H1 (cell line): ENCODE measurements around the gene GRIN3A. TPM values are rescaled to one million over a fixed set of nuclear protein-coding genes. Genes with fewer than 3 reads are reported as not detected.

Experiments used
- CTCF ChIA-PET: fragments of 300-600 bp; sonication (Branson Sonifier 250); formaldehyde crosslinking; loops from one replicate; lab custom pipeline; 2021; ENCODE audit not compliant: partially characterized antibody; lab: Charles Lee
- POLR2A ChIA-PET: fragments of 300-600 bp; sonication (Branson Sonifier 250); formaldehyde crosslinking; loops from one replicate; lab custom pipeline; 2021; ENCODE audit warnings: inconsistent platforms; ENCODE audit not compliant: partially characterized antibody; lab: Charles Lee
- DNase-seq, 2 experiments: peaks; one replicate each; pipeline versions ENCODE4 v3.0.0 to v3.0.0-alpha.2; 2010 to 2022; ENCODE audit warnings: low spot score in 2 of 2, low read depth in 1 of 2, mixed read lengths in 1 of 2
- FAIRE-seq: peaks from 2 replicates; lab custom pipeline; 2011; peaks lifted over from hg19 to GRCh38; lab: Jason Lieb, UNC
- H2AFZ ChIP-seq: 2 replicates; pipeline ENCODE4 v1.8.1; 2012; ENCODE audit warnings: low read length, inconsistent platforms
- H2AK5ac ChIP-seq: 2 replicates; pipeline ENCODE4 v1.6.1; 2013; ENCODE audit warnings: low read depth, low read length
- H2BK120ac ChIP-seq: replicated peaks from 2 replicates; pipeline ENCODE3; 2013; ENCODE audit warnings: low read depth, low read length, inconsistent platforms
- H2BK12ac ChIP-seq: 2 replicates; pipeline ENCODE4 v1.6.1; 2013; ENCODE audit warnings: low read depth, low read length
- H2BK15ac ChIP-seq: 2 replicates; pipeline ENCODE4 v1.6.1; 2013; ENCODE audit warnings: low read length
- H2BK20ac ChIP-seq: 2 replicates; pipeline ENCODE4 v1.6.1; 2013; ENCODE audit warnings: low read length
- H2BK5ac ChIP-seq: 2 replicates; pipeline ENCODE4 v1.6.1; 2013; ENCODE audit warnings: low read depth, low read length
- H3K14ac ChIP-seq: 2 replicates; pipeline ENCODE4 v1.6.1; 2013; ENCODE audit warnings: inconsistent platforms; ENCODE audit not compliant: insufficient read length
- H3K18ac ChIP-seq: 2 replicates; pipeline ENCODE4 v1.6.1; 2013; ENCODE audit warnings: low read length; ENCODE audit errors: extremely low read depth
- H3K23ac ChIP-seq: 2 replicates; pipeline ENCODE4 v1.6.1; 2013; ENCODE audit warnings: inconsistent platforms; ENCODE audit not compliant: insufficient read length
- H3K23me2 ChIP-seq: 2 replicates; pipeline ENCODE4 v1.6.1; 2013; ENCODE audit warnings: low read depth, low read length
- H3K27ac ChIP-seq: 2 replicates; pipeline ENCODE4 v1.6.1; 2011; ENCODE audit warnings: low read depth, low read length, inconsistent platforms
- H3K27me3 ChIP-seq, 4 experiments: replicated peaks in 1 of 4; 1 replicate in 1 of 4; 2 replicates in 3 of 4; pipeline versions ENCODE4 v1.6.1 to v1.8.1; 2011 to 2013; ENCODE audit warnings: low read length in 3 of 4, mild to moderate bottlenecking in 3 of 4, inconsistent platforms in 2 of 4, mixed read lengths in 2 of 4, moderate library complexity in 1 of 4; ENCODE audit not compliant: control insufficient read depth in 3 of 4, insufficient read depth in 3 of 4; ENCODE audit errors: extremely low read depth in 1 of 4
- H3K36me3 ChIP-seq, 4 experiments: 2 replicates each; pipeline versions ENCODE4 v1.6.1 to v1.8.1; 2011 to 2013; ENCODE audit warnings: mild to moderate bottlenecking in 4 of 4, low read length in 3 of 4, moderate library complexity in 2 of 4, control low read depth in 1 of 4, inconsistent platforms in 1 of 4; ENCODE audit not compliant: insufficient read depth in 4 of 4, control insufficient read depth in 2 of 4
- H3K4ac ChIP-seq: replicated peaks from 2 replicates; pipeline ENCODE3; 2013; ENCODE audit warnings: low read length, low read depth, mixed read lengths, inconsistent platforms; ENCODE audit not compliant: insufficient read length
- H3K4me1 ChIP-seq, 4 experiments: replicated peaks in 1 of 4; 1 replicate in 1 of 4; 2 replicates in 3 of 4; pipeline versions ENCODE4 v1.6.1 to v1.8.1; 2011 to 2013; ENCODE audit warnings: low read length in 3 of 4, inconsistent platforms in 2 of 4, mixed read lengths in 1 of 4; ENCODE audit not compliant: insufficient read depth in 4 of 4, control insufficient read depth in 3 of 4
- H3K4me2 ChIP-seq, 2 experiments: 2 replicates each; pipeline versions ENCODE4 v1.6.1 to v1.8.1; 2011 to 2013; ENCODE audit warnings: low read depth in 2 of 2, low read length in 2 of 2, control low read depth in 1 of 2, inconsistent platforms in 1 of 2, mild to moderate bottlenecking in 1 of 2; ENCODE audit not compliant: insufficient read depth in 1 of 2
- H3K4me3 ChIP-seq, 4 experiments: fragments of 200-600, 300-600 bp in 1 of 4; sonication (generic), shearing (Covaris generic), sonication (Bioruptor Twin) in 1 of 4; 2 replicates each; pipeline versions ENCODE4 v1.5.1 to v1.8.1; 2011 to 2016; ENCODE audit warnings: low read length in 4 of 4, low read depth in 3 of 4, control low read depth in 2 of 4, inconsistent platforms in 2 of 4, mild to moderate bottlenecking in 2 of 4, mixed read lengths in 1 of 4, moderate library complexity in 1 of 4; ENCODE audit not compliant: insufficient read depth in 2 of 4; ENCODE audit errors: extremely low read depth in 1 of 4
- H3K56ac ChIP-seq: replicated peaks from 2 replicates; pipeline ENCODE3; 2013; ENCODE audit warnings: low read depth, mild to moderate bottlenecking, mixed read lengths, low read length, inconsistent platforms; ENCODE audit not compliant: insufficient read length
- H3K79me1 ChIP-seq: 2 replicates; pipeline ENCODE4 v1.6.1; 2013; ENCODE audit warnings: low read depth, low read length, control low read depth
- H3K79me2 ChIP-seq, 2 experiments: 2 replicates each; pipeline versions ENCODE4 v1.6.1 to v1.8.1; 2012 to 2013; ENCODE audit warnings: low read length in 2 of 2, mild to moderate bottlenecking in 2 of 2, inconsistent platforms in 1 of 2; ENCODE audit not compliant: insufficient read depth in 2 of 2, control insufficient read depth in 1 of 2
- H3K9ac ChIP-seq, 4 experiments: replicated peaks in 1 of 4; 1 replicate in 1 of 4; 2 replicates in 3 of 4; pipeline versions ENCODE4 v1.6.1 to v1.8.1; 2011 to 2013; ENCODE audit warnings: low read depth in 3 of 4, low read length in 3 of 4, control low read depth in 2 of 4, mild to moderate bottlenecking in 2 of 4, moderate library complexity in 2 of 4, inconsistent platforms in 1 of 4; ENCODE audit errors: extremely low read depth in 1 of 4
- H3K9me3 ChIP-seq, 2 experiments: 2 replicates each; pipeline versions ENCODE4 v1.6.1 to v1.8.1; 2012 to 2013; ENCODE audit warnings: mild to moderate bottlenecking in 2 of 2, moderate library complexity in 2 of 2, control low read depth in 1 of 2, inconsistent platforms in 1 of 2, low read depth in 1 of 2, low read length in 1 of 2, mixed read lengths in 1 of 2; ENCODE audit not compliant: insufficient read depth in 2 of 2
- H4K20me1 ChIP-seq, 2 experiments: replicated peaks in 1 of 2; 2 replicates each; pipeline versions ENCODE3 to v1.8.1; 2011 to 2013; ENCODE audit warnings: inconsistent platforms in 2 of 2, low read length in 2 of 2, mild to moderate bottlenecking in 1 of 2; ENCODE audit not compliant: insufficient read depth in 2 of 2, control insufficient read depth in 1 of 2
- H4K5ac ChIP-seq: 2 replicates; pipeline ENCODE4 v1.6.1; 2013; ENCODE audit warnings: low read length, low read depth, mixed read lengths, inconsistent platforms; ENCODE audit not compliant: insufficient read length
- H4K8ac ChIP-seq: 2 replicates; pipeline ENCODE4 v1.8.0; 2013; ENCODE audit warnings: mild to moderate bottlenecking, moderate library complexity, low read length, inconsistent platforms; ENCODE audit not compliant: insufficient read depth; ENCODE audit errors: extremely low read depth
- H4K91ac ChIP-seq: replicated peaks from 2 replicates; pipeline ENCODE3; 2013; ENCODE audit warnings: low read length, mixed read lengths, inconsistent platforms; ENCODE audit not compliant: insufficient read length
- BRCA1 ChIP-seq: IDR thresholded peaks from 2 replicates; pipeline ENCODE4 v1.6.1; 2012; ENCODE audit warnings: low read depth, low read length, improper control_type of control experiment
- KDM1A ChIP-seq: fragments of 200-600, 300-600 bp; sonication (generic); IDR thresholded peaks from 2 replicates; pipeline ENCODE4 v1.7.1; 2016; ENCODE audit warnings: mild to moderate bottlenecking, low read length, borderline replicate concordance
- POU5F1 ChIP-seq: IDR thresholded peaks from 2 replicates; pipeline ENCODE4 v1.6.1; 2011; ENCODE audit warnings: low read depth, mild to moderate bottlenecking, low read length, moderate library complexity
- RAD21 ChIP-seq, 2 experiments: IDR thresholded peaks in 1 of 2; conservative IDR thresholded peaks in 1 of 2; 2 replicates each; pipeline ENCODE4 v1.6.1; 2011; ENCODE audit warnings: low read depth in 2 of 2, low read length in 2 of 2, improper control_type of control experiment in 1 of 2, inconsistent platforms in 1 of 2, mild to moderate bottlenecking in 1 of 2, moderate library complexity in 1 of 2
- WGBS, 2 experiments: shearing (Covaris generic) in 1 of 2; methylation state at CpG; one replicate each; pipeline versions ENCODE4 v1.1.6 to v1.1.7; 2013 to 2015; ENCODE audit warnings: low lambda C conversion rate in 2 of 2, mixed read lengths in 2 of 2, inconsistent platforms in 1 of 2, low coverage in 1 of 2, missing lambda C conversion rate in 1 of 2; ENCODE audit not compliant: insufficient replicate concordance in 2 of 2, insufficient coverage in 1 of 2, insufficient read length in 1 of 2; ENCODE audit errors: extremely low coverage in 1 of 2, missing lambda C conversion rate in 1 of 2; 5-methylcytosine and 5-hydroxymethylcytosine counted together
- polyA plus RNA-seq, 7 experiments: library from polyadenylated mRNA; depleted of rRNA in 3 of 7; stranded (reverse) in 5 of 7; unstranded in 2 of 7; fragments of >200 nt in 5 of 7; fragments of 200-250 nt in 2 of 7; gene quantifications; 1 replicate in 5 of 7; 2 replicates in 1 of 7; 4 replicates in 1 of 7; pipeline versions ENCODE4 v1.2.1 to v1.2.3, GENCODE V29; 2011 to 2013; ENCODE audit warnings: missing spikeins in 2 of 7, mixed read lengths in 2 of 7
- total RNA-seq: library from RNA; stranded (reverse); fragmentation: NEBNext Ultra II Directional; extraction: Animal tissue kit (Norgen Biotek cat#: 25700); gene quantifications from 2 replicates; pipeline ENCODE4 v1.2.1, GENCODE V29; 2021

Gene GRIN3A
- total and polyA plus RNA-seq, 2 of the 8 experiments (the other 6 are each of a cell fraction or from before 2014, with no cell fraction given) = 0.04 TPM; not detected in 1

DNA sequence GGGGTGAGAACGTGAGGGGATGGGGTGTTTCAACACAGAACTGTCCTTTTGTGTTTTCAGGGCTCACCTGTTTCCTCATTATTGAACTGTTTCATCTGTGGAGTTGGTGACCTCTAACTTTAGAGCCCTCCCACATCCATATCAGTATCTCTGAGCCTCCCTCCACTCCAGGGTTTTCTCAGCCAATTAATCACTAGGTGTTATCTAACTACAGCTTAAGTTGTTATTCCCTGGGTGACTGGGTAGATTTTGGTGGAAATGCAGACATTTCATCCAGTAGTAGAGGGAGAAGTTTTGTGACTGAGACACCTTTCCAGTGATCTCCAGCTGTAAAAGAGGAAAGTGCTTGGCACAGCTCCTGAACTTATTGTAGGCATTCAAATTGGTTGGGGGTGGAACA is 167.3 kb downstream of the GRIN3A start:
- H3K18ac ChIP-seq = no peak overlapping the region
- no peaks in the 10 kb centered on the region for H3K23me2 ChIP-seq
- no peak overlapping the region for H2BK5ac ChIP-seq
- H3K4me2 ChIP-seq = no peak overlapping the region
- no peaks in the 10 kb centered on the region for H3K79me1 ChIP-seq
- H3K4me3 ChIP-seq = no peak overlapping the region
- no peak overlapping the region for H2AFZ ChIP-seq
- H3K23ac ChIP-seq = no peak overlapping the region
- H4K8ac ChIP-seq = no peak overlapping the region
- no peaks in the 10 kb centered on the region for H3K9me3 ChIP-seq
- no peak overlapping the region for H2BK20ac ChIP-seq
- no peak overlapping the region for H3K9ac ChIP-seq
- no peak overlapping the region for H2AK5ac ChIP-seq
- H3K36me3 ChIP-seq = peaks cover 0 to 11% (median 6%) of the 10 kb centered on the region in 4 experiments; a peak in 4 of 8 replicates
- no peak overlapping the region for H2BK120ac ChIP-seq
- CTCF ChIA-PET = interaction anchor here (1.3 kb wide), 1 partner anchor 9 kb away, joined by 4 read pairs; no protein-coding TSS in a partner anchor
- no peak overlapping the region for H4K5ac ChIP-seq
- H4K91ac ChIP-seq = no peak overlapping the region
- no peak overlapping the region for H3K27ac ChIP-seq
- no peak overlapping the region for H2BK15ac ChIP-seq
- WGBS, 2 experiments = 83% methylated on average over 1 of the region's 1 CpG; no CpG with 5 or more reads in 1 of the 2 experiments
- DNase-seq (no peak), FAIRE-seq (no peak)
- H3K79me2 ChIP-seq = no peaks in the 10 kb centered on the region
- no peak overlapping the region for H3K14ac ChIP-seq
- no peak overlapping the region for H3K56ac ChIP-seq
- H4K20me1 ChIP-seq = no peaks in the 10 kb centered on the region
- no peak overlapping the region for H2BK12ac ChIP-seq
- H3K4ac ChIP-seq = no peak overlapping the region
- no peak for TF ChIP-seq RAD21 (IDR thresholded peaks at IDR 0.05 in 1 of 2, conservative IDR thresholded peaks at IDR 0.05 in 1 of 2; ENCODE audit: low read depth in 2 of 2, low read length in 2 of 2)
- TF ChIP-seq BRCA1 = no peak
- TF ChIP-seq KDM1A = no peak
- no peak for TF ChIP-seq POU5F1
- POLR2A ChIA-PET = interaction anchor here (0.9 to 1.4 kb wide), 3 partner anchors 34 to 183 kb away, joined by 3 read pairs; no protein-coding TSS in a partner anchor
- no peaks in the 10 kb centered on the region for H3K27me3 ChIP-seq
- H3K4me1 ChIP-seq = peaks cover 0 to 16% (median 4%) of the 10 kb centered on the region in 4 experiments; a peak in 3 of 7 replicates
